ENCODE results near the gene THBS2. TPM values are rescaled to one million over a fixed set of nuclear protein-coding genes. Genes with fewer than 3 reads are reported as not detected.
A peak's percentile ranks its signal among the peaks of the same experiment; 100 is the strongest.

The THBS2 gene
- total RNA-seq, 1 donor from 2014 or later = 0.13 TPM

DNA sequence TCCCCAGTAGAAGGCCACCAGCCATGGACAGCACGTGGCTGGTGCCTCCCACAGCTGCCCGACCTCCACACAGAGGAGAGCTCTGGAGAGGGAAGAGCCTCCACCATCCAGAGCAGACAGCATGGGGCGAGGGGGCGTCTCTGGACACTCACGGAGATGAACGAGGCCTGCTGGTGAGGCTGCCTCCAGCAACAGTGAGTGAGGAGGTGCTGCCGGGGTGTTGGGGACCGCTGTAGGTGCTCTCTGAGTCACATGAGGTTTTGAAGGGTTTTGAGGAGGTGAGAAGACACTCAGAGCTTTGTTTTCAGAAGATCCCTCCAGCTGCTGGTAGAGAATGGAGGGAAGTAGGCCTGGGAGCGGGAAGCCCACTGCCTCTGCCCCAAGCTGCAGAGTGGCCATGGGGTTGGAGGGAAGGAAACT, 65.6 kb downstream of the THBS2 start:
- DNase-seq (ENCODE audit: low spot score) = no peak
- H3K27ac Mint-ChIP-seq = peak overlapping the region; percentile 46
- Histone ChIP-seq H3K4me1 (peaks cover 16% of the 10 kb centered on the region), H3K27ac (no peak overlapping the region), H3K4me2 (no peak overlapping the region), H3K36me3 (no peaks in the 10 kb centered on the region), H2AFZ (replicated peaks) (no peak overlapping the region), H3K9ac (no peak overlapping the region), H3K9me3 (ENCODE audit: low read depth) (no peaks in the 10 kb centered on the region), H3K4me3 (no peak overlapping the region), H4K20me1 (ENCODE audit: low read depth) (no peaks in the 10 kb centered on the region), H3K79me2 (ENCODE audit: low read depth) (no peaks in the 10 kb centered on the region), H3K27me3 (no peaks in the 10 kb centered on the region), H3F3A (ENCODE audit: low read depth) (no peaks in the 10 kb centered on the region)
- H3K9me3 Mint-ChIP-seq = peaks cover 12% of the 10 kb centered on the region
- H3K4me3 Mint-ChIP-seq = no peak overlapping the region
- peaks cover 2% of the 10 kb centered on the region for H3K36me3 Mint-ChIP-seq
- peaks cover 35% of the 10 kb centered on the region for H3K4me1 Mint-ChIP-seq
- TF ChIP-seq EZH2 (IDR thresholded peaks at IDR 0.05) (no peak), EZH2phosphoT487 (IDR thresholded peaks at IDR 0.05) (no peak)
- TF ChIP-seq, protein P1, sequence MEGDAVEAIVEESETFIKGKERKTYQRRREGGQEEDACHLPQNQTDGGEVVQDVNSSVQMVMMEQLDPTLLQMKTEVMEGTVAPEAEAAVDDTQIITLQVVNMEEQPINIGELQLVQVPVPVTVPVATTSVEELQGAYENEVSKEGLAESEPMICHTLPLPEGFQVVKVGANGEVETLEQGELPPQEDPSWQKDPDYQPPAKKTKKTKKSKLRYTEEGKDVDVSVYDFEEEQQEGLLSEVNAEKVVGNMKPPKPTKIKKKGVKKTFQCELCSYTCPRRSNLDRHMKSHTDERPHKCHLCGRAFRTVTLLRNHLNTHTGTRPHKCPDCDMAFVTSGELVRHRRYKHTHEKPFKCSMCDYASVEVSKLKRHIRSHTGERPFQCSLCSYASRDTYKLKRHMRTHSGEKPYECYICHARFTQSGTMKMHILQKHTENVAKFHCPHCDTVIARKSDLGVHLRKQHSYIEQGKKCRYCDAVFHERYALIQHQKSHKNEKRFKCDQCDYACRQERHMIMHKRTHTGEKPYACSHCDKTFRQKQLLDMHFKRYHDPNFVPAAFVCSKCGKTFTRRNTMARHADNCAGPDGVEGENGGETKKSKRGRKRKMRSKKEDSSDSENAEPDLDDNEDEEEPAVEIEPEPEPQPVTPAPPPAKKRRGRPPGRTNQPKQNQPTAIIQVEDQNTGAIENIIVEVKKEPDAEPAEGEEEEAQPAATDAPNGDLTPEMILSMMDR (IDR thresholded peaks at IDR 0.05) = no peak
- peaks cover 3% of the 10 kb centered on the region for H3K27me3 Mint-ChIP-seq (ENCODE audit: insufficient read depth, low read depth)

DNA sequence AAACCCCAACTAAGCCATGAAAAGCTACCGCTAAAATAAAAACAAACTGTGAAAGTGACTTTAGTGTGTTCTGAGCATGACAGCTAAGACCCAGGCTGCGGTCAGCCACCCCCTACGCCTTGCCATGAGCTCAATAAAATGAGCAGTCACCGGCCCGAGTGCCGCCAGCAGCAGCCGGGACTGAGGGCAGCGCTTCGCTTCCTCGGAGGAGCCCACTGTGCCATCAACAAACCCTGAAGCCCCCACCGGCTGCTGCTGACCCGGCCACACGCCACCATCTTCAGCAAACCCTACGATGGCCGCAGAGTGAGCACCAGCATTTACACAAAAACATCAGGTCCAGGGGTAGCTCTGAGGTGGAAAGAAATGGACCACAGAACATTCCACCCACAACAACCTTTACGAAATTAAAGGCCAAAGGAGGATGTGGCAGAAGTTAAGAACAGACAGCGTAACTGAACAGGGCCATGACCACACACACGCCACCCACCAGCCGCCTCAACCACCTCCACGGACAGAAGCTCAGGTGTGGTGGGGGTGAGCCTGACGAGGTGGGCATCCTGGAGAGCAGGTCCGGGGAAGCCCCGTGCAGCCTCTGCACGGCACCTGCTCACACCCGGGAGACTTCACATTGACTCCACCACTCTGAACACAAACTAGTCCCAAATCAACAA, 67.0 kb downstream of the THBS2 start:
- H3K9ac ChIP-seq = no peak overlapping the region
- Mint-ChIP-seq H3K27me3 (ENCODE audit: insufficient read depth, low read depth) (peaks cover 3% of the 10 kb centered on the region), H3K36me3 (peaks cover 2% of the 10 kb centered on the region), H3K27ac (no peak overlapping the region), H3K4me1 (peaks cover 35% of the 10 kb centered on the region), H3K4me3 (no peak overlapping the region), H3K9me3 (peaks cover 10% of the 10 kb centered on the region)
- no peaks in the 10 kb centered on the region for H3K9me3 ChIP-seq (ENCODE audit: low read depth)
- DNase-seq (ENCODE audit: low spot score) = no peak
- H3K27ac ChIP-seq = no peak overlapping the region
- peaks cover 16% of the 10 kb centered on the region for H3K4me1 ChIP-seq
- TF ChIP-seq EZH2phosphoT487 (IDR thresholded peaks at IDR 0.05) (no peak), EZH2 (IDR thresholded peaks at IDR 0.05) (no peak)
- TF ChIP-seq, protein P1 (IDR thresholded peaks at IDR 0.05) = no peak
- H3K27me3 ChIP-seq = no peaks in the 10 kb centered on the region
- H3F3A ChIP-seq (ENCODE audit: low read depth) = no peaks in the 10 kb centered on the region
- no peaks in the 10 kb centered on the region for H3K79me2 ChIP-seq (ENCODE audit: low read depth)
- no peaks in the 10 kb centered on the region for H4K20me1 ChIP-seq (ENCODE audit: low read depth)
- H3K4me3 ChIP-seq = no peak overlapping the region
- H3K4me2 ChIP-seq = no peak overlapping the region
- no peaks in the 10 kb centered on the region for H3K36me3 ChIP-seq
- no peak overlapping the region for H2AFZ ChIP-seq (replicated peaks)

DNA sequence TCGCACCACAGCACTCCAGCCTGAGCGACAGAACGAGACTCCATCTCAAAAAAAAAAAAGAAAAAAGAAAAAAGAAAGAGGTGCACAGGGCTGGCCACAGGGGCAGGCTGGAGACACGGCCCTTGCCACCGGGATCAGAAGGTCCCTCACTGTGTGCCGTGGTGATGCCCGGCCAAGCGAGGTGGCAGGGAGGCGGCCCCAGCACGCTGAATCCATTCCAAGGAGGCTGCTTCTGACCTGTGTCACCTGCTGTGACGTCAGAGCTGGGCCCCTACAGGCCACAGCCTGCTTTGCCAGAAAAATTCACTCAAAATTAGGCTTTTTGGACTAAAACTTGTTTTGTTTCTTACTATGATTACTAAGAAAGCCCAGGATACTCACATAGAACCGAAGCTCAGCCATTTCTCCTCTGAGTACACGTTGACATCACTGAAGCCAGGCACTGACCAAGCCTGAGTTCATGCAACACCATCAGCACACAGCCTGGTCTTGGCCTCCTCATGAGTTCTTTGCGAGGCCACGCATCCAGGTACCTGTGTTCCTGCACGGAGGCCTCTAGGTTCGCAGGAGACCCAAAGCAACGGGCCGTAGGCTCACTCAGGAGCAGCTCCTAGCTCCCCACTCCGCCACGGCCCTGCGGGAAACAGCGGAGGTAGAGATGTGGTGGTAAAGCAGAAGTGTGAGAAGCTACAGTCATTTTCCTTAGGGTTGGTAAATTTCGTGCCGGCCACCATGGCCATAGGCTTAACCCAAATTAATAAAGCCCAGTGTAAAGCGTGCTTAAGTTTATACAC, 67.8 kb downstream of the THBS2 start:
- Histone ChIP-seq H3K27me3 (no peaks in the 10 kb centered on the region), H2AFZ (replicated peaks) (no peak overlapping the region), H3K27ac (no peak overlapping the region), H3K9ac (no peak overlapping the region), H3K36me3 (no peaks in the 10 kb centered on the region), H3K4me3 (no peak overlapping the region), H3F3A (ENCODE audit: low read depth) (no peaks in the 10 kb centered on the region), H4K20me1 (ENCODE audit: low read depth) (no peaks in the 10 kb centered on the region), H3K9me3 (ENCODE audit: low read depth) (no peaks in the 10 kb centered on the region), H3K79me2 (ENCODE audit: low read depth) (no peaks in the 10 kb centered on the region), H3K4me2 (no peak overlapping the region), H3K4me1 (peaks cover 14% of the 10 kb centered on the region)
- Mint-ChIP-seq H3K36me3 (no peaks in the 10 kb centered on the region), H3K4me3 (no peak overlapping the region), H3K27ac (no peak overlapping the region), H3K4me1 (peaks cover 27% of the 10 kb centered on the region), H3K9me3 (peaks cover 12% of the 10 kb centered on the region), H3K27me3 (ENCODE audit: insufficient read depth, low read depth) (peaks cover 7% of the 10 kb centered on the region)
- no peak for DNase-seq (ENCODE audit: low spot score)
- TF ChIP-seq EZH2 (IDR thresholded peaks at IDR 0.05) (no peak), EZH2phosphoT487 (IDR thresholded peaks at IDR 0.05) (no peak)
- TF ChIP-seq, protein P1 (IDR thresholded peaks at IDR 0.05) = no peak
